ENCODE measurements around the gene YEATS4. TPM values are rescaled to one million over a fixed set of nuclear protein-coding genes. Genes with fewer than 3 reads are reported as not detected.

Gene YEATS4
- total RNA-seq, 1 experiment from 2014 or later: 37.1 TPM

GRCh38 chr12:69359531-69360347 lies at the start of gene YEATS4 (continued):
- TF ChIP-seq CBFB (CRISPR knock-in tag; IDR thresholded peaks at IDR 0.05; ENCODE audit: low read depth): no peak
- TF ChIP-seq ZNF396 (CRISPR knock-in tag; IDR thresholded peaks at IDR 0.05; ENCODE audit: borderline replicate concordance): no peak
- TF ChIP-seq ZBTB21 (CRISPR knock-in tag; IDR thresholded peaks at IDR 0.05; ENCODE audit: borderline replicate concordance): peak; percentile 82; the same call in 1 of the 2 replicates
- peak; percentile 75; the same call in 1 of the 2 replicates for TF ChIP-seq HMGXB4 (CRISPR knock-in tag; IDR thresholded peaks at IDR 0.05)
- TF ChIP-seq IRF1 (CRISPR knock-in tag; IDR thresholded peaks at IDR 0.05): no peak
- no peak for TF ChIP-seq ELF4 (CRISPR knock-in tag; IDR thresholded peaks at IDR 0.05; ENCODE audit: low read depth)
- 0 out of 2 replicates have a peak, but pooled peaks have one; percentile 39 for TF ChIP-seq SMAD4 (CRISPR knock-in tag; IDR thresholded peaks at IDR 0.05)
- peak; percentile 43; the same call in 1 of the 2 replicates for TF ChIP-seq FOXP1 (CRISPR knock-in tag; IDR thresholded peaks at IDR 0.05; ENCODE audit: borderline replicate concordance)
- TF ChIP-seq GRHL2 (CRISPR knock-in tag; IDR thresholded peaks at IDR 0.05; ENCODE audit: insufficient replicate concordance, severe bottlenecking): no peak
- TF ChIP-seq SP1 (CRISPR knock-in tag; conservative IDR thresholded peaks at IDR 0.05): no peak
- TF ChIP-seq ZSCAN18 (CRISPR knock-in tag; IDR thresholded peaks at IDR 0.05): no peak
- TF ChIP-seq SOX15 (CRISPR knock-in tag; IDR thresholded peaks at IDR 0.05): no peak
- TF ChIP-seq KAT7 (CRISPR knock-in tag; IDR thresholded peaks at IDR 0.05; ENCODE audit: borderline replicate concordance): peak; percentile 80; the same call in 1 of the 2 replicates
- no peak for TF ChIP-seq ZNF263 (CRISPR knock-in tag; IDR thresholded peaks at IDR 0.05; ENCODE audit: low read depth)
- TF ChIP-seq E2F1 (CRISPR knock-in tag; IDR thresholded peaks at IDR 0.05): peak; percentile 24
- TF ChIP-seq OVOL2 (CRISPR knock-in tag; IDR thresholded peaks at IDR 0.05; ENCODE audit: borderline replicate concordance): no peak
- no peak for TF ChIP-seq ZNF416 (CRISPR knock-in tag; IDR thresholded peaks at IDR 0.05)
- TF ChIP-seq JUN (CRISPR knock-in tag; IDR thresholded peaks at IDR 0.05): 0 out of 2 replicates have a peak, but pooled peaks have one; percentile 27

- ChIA-PET CTCF (no interaction called here), POLR2A (no interaction called here)
- TF ChIP-seq PREB (CRISPR knock-in tag; IDR thresholded peaks at IDR 0.05; ENCODE audit: borderline replicate concordance): no peak
- no peak for TF ChIP-seq SMAD4 (CRISPR knock-in tag; IDR thresholded peaks at IDR 0.05)
- TF ChIP-seq ATF2 (CRISPR knock-in tag; IDR thresholded peaks at IDR 0.05; ENCODE audit: borderline replicate concordance, low read depth): no peak
- TF ChIP-seq FOXP4 (CRISPR knock-in tag; IDR thresholded peaks at IDR 0.05): no peak
- TF ChIP-seq ZNF281 (CRISPR knock-in tag; IDR thresholded peaks at IDR 0.05): no peak
- TF ChIP-seq MYBL2 (CRISPR knock-in tag; IDR thresholded peaks at IDR 0.05): no peak
Observed at GRCh38 chr12:69313209-69313608, 46.3 kb upstream of the YEATS4 start.

More at GRCh38 chr12:69313209-69313608, 46.3 kb upstream of the YEATS4 start:
- no peaks in the 10 kb centered on the region; the same call in 1 of the 2 replicates for H3K27me3 Mint-ChIP-seq (ENCODE audit: low read depth)
- H3K36me3 Mint-ChIP-seq: peaks cover 18% of the 10 kb centered on the region
- H3K4me3 Mint-ChIP-seq: no peak overlapping the region
- no peak overlapping the region for H3K27ac Mint-ChIP-seq
- peaks cover 5% of the 10 kb centered on the region; the same call in 1 of the 2 replicates for H3K4me1 Mint-ChIP-seq
- no peak for ATAC-seq
- no peak for DNase-seq (ENCODE audit: low spot score)
- H3K9me3 Mint-ChIP-seq: peaks cover 49% of the 10 kb centered on the region
